Muscle of back (tissue), 11 donors: ENCODE measurements around the gene ZNF407. TPM values are rescaled to one million over a fixed set of nuclear protein-coding genes. Genes with fewer than 3 reads are reported as not detected.

Experiments
- DNase-seq, 3 donors: peaks; one replicate each; pipeline versions ENCODE4 v3.0.0 to v3.0.0-alpha.2; 2013
- polyA plus RNA-seq, 10 donors: library from polyadenylated mRNA; unstranded; fragments of 120-200 nt; gene quantifications; one replicate each; pipeline ENCODE4 v1.2.1, GENCODE V29; 2013; ENCODE audit not compliant: insufficient read length in 10 of 10

Gene ZNF407
- polyA plus RNA-seq, 10 donors, result 4.8 to 7.5 (median 6.0) TPM

DNA sequence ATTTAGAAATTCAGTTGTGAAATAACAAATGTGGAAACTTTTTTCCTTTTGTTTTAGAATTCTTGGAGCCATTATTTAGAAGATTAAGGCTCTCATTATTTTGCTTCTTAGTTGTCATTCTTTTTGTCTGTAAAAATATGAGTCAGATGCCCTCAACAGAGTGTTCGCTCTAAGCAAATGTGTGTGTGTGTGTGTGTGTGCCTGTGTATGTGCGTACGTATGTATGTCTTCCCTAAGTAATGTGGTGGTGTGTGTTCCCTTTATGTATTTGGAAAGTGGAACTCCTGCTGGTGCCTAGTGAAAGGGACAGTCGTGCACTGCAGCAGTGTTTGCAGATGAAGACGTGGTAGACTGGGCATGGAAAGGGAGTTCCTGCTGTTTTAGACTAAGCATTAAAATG is 27.5 kb downstream of the ZNF407 start:
- DNase-seq, result no peak

DNA sequence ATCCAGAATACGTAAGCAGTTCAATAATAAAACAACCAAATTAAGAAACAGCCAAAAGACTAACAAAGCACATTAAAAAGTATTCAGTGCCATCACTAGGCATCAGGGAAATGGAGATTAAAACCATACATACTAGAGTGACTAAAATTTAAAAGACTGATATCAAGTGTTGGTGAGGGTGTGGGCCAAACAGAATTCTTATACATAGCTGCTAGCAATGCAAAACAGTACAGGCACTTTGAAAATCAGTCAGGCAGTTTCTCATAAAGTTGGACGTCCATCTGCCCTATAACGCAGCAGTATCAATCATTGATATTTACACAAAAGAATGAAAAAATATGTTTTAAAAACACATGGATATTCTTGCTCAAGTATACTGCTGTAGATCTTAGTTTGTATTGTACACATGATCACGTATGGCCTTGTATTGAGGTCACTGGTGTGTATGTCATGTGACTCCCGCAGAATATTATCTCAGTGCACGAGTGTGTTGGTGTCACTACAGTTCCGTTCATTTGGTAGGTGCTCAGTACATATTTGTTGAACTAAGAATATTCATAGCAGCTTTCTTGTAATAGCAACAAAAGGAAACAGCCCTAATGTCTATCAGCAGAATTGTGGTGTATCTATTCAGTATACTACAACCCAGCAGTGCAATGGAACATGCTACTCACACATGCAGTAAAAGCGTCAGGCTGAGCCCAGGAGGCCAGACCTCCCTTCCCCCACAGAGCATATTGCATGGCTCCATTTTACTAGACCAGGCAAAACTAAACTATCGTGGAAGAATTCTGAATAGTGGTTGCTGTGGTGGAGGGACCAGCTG is 28.6 kb downstream of the ZNF407 start:
- no peak for DNase-seq

- DNase-seq, result no peak
These were observed 33.1 kb downstream of the ZNF407 start for GRCh38 chr18:74630804-74631203.

- no peak for DNase-seq
These were observed 33.5 kb downstream of the ZNF407 start for GRCh38 chr18:74631212-74631611.

GRCh38 chr18:74631623-74632350 is 34.1 kb downstream of the ZNF407 start:
- DNase-seq, result peak in 1 of 3 donors; percentile 39

DNA sequence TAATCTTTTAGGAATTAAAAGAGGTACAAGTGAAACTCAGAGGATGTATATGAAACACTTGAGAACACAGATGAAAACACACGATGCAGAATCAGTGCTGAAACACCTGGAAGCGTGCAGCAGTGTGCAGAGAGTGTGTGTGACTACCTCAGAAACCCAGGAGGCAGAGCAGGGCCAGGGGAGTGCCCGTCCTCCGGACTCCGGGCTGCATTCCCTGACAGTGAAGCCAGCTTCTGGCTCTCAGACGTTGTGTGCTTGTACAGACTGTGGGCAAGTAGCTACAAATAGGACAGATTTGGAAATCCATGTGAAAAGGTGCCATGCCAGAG is 34.6 kb downstream of the ZNF407 start:
- no peak for DNase-seq

- DNase-seq, result no peak
These were observed 35.2 kb downstream of the ZNF407 start for GRCh38 chr18:74632856-74633255.

GRCh38 chr18:74633652-74634352 is 36.1 kb downstream of the ZNF407 start:
- DNase-seq, result no peak

DNA sequence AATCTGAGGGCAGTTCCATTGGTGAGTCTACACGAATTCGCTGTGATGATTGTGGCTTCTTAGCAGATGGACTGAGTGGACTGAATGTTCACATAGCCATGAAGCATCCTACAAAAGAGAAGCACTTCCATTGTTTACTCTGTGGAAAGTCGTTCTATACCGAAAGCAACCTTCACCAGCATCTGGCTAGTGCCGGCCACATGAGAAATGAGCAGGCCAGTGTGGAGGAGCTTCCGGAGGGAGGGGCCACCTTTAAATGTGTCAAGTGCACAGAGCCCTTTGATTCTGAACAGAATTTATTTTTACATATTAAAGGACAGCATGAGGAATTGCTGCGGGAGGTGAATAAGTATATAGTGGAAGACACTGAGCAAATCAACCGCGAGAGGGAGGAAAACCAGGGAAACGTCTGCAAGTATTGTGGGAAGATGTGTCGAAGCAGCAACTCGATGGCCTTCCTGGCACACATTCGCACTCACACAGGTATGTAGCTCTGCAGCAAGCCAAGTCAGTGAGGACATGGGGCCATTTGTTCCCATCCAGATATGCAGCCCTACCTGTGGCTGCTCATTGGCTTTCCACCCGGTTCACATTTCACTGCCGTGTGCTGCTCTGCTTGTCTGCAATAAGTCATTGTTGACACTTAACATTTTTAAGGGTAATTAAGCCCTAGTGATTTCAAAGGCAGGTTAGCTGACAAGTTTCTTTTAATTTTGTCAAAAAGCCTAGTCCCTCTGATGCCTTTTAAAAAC is 37.7 kb downstream of the ZNF407 start:
- DNase-seq, result no peak

GRCh38 chr18:74637070-74637469 is 39.4 kb downstream of the ZNF407 start:
- DNase-seq, result no peak

- no peak for DNase-seq
These were observed 40.5 kb downstream of the ZNF407 start for GRCh38 chr18:74638210-74638609.

DNA sequence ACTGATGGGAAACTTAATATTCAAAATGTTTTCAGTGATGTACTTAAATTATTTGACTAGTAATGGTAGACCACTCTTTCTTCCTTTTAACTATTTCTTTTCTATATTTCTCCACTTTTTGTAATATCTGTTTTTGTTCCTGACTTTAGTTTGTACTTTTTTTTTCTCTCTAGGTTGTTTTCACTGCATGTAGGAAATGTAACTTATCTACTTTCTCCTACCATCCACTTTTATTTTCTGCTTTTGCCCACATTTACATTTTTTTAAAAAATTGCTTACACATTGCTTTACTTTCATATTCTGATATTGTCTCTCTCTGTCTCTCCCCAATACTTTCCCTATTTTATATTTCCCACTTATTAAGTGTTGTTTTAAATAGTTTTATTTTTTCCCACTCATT is 47.0 kb downstream of the ZNF407 start:
- no peak for DNase-seq

GRCh38 chr18:74645679-74646078 is 48.0 kb downstream of the ZNF407 start:
- no peak for DNase-seq

GRCh38 chr18:74651327-74652128 is 53.9 kb downstream of the ZNF407 start:
- DNase-seq, result no peak

DNA sequence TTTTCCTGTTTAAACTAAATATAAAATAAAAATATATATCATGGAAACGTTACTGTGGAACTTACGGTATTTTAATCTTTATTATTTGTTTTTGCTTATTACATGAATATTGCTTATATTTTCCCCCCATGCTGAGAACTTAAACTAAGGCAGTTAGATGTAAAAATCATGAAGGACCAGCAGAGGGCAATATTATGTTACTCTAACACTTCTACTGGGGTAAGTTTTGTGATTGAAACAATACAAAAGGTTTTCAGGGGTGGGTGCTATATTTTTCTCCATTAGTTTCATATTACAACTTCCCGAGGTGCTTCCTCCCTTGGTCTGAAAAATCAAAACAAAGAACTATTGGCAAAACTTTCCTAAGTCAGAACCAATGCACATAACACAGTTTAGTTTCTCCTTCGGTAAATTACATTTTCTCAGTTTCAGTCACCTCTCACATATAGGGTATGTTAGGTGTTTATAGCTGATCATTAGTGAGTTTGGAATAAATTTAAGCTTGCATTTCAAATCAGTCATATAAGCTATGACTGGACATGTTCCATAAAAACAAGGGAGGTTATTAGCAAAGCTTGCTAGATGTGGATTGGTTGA is 54.8 kb downstream of the ZNF407 start:
- peak in 2 of 3 donors; percentile 25 to 63 for DNase-seq

DNA sequence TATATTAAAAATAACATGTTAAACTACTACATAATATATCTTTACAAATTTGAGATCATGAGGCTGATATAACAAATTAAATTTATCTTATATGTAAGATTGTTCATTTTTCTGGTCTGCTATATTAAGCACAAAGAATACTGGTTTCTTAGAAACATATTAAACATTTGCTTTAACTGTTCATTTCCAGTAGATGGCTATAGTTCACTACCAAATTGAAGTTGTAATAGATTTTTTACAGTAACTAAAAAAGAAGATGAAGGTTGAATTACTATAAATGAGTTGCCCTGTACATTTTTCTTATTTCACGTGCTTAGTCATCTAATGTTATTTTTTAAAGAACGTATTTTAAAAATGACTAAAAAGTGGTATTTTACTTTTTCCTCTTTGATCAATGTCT is 57.0 kb downstream of the ZNF407 start:
- DNase-seq, result peak in 1 of 3 donors; percentile 31

DNA sequence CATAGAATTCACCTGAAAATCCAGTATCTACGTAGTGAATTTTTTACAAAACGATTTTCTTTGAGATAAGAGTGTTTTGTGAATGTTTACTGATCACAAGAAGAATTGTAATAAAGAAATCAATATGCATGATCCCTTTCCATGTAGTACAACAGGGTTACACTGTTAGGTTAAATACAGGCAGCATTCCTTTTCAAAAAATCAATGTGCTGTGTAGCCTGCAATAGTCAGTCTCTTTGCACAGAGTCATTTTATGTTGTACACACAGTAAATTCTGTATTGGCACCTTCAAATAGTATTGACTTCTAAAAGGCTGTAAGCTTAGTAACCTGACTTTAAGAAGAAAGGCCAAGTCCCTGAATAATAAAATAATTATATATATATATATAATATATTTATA is 63.3 kb downstream of the ZNF407 start:
- DNase-seq, result no peak

- no peak for DNase-seq
These were observed 64.0 kb downstream of the ZNF407 start for GRCh38 chr18:74661691-74662090.

- no peak for DNase-seq
These were observed 65.0 kb downstream of the ZNF407 start for GRCh38 chr18:74662622-74663021.

DNA sequence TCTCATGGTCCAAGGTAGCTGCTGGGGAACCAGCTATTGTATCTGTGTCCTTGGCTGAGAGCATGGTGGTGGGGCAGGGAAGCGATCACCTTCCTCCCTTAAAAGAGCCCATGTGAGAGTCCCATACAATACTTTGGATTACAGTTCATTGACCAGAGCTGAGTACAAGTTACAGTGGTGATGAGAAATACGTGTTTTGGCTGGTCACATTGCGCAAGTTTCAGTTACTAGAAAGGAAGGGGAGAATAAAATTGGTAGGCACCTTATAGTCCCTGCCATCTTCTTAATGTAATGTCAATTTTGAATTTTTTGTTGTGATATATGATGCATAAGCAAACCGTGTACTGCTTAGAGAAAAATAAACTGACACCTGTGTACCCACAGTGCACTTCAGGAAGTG is 67.7 kb downstream of the ZNF407 start:
- no peak for DNase-seq

DNA sequence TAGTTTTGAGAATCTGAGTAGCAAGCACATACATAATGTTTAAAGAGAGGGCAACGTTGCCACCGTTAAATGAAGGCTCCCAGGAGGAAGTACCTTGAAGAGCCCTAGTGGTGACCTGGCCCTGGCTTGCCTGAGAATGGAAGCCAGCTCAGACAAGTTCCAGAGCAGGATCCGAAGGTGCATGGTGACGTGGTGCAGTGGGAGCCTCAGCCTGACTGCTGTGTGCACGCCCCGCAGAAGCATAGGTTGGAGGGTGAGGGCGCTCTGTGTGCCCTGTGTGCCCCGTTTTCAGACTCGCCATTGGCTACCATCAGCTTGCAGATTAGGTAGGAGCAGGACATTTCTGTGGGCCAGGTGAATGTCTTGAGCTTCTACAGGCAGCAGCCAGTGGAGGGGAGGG is 68.2 kb downstream of the ZNF407 start:
- no peak for DNase-seq
